K562 (cell line): ENCODE data around the gene PIGH.
"Not testable (repeated sequence)": the region's sequence is repeated elsewhere in the genome, so short reads cannot be mapped to it uniquely, and the experiment has no call there.

Source experiments
- CHD4 ChIP-seq: fragments of 200-600 bp; sonication (generic); IDR thresholded peaks from 3 replicates; pipeline ENCODE4 v1.6.1; 2012; ENCODE audit warnings: low read depth, mild to moderate bottlenecking, mixed read lengths, low read length, inconsistent platforms; ENCODE audit not compliant: insufficient read depth, insufficient replicate concordance, poor library complexity, severe bottlenecking
- NR4A1 ChIP-seq, 2 experiments: fragments of 250-450 bp in 1 of 2; fragments of 450-650 bp in 1 of 2; sonication (Bioruptor Pico) in 1 of 2; IDR thresholded peaks; 2 replicates each; pipeline versions ENCODE4 v1.4.0 to v1.6.1; 2016 to 2020; ENCODE audit warnings: mild to moderate bottlenecking in 2 of 2, missing compliant biosample characterization in 1 of 2, missing genetic modification characterization in 1 of 2, moderate library complexity in 1 of 2
- ZBTB34 ChIP-seq: fragments of 250-450 bp; sonication (Bioruptor Pico); IDR thresholded peaks from 2 replicates; pipeline ENCODE4 v1.8.0; 2021; ENCODE audit warnings: mild to moderate bottlenecking, moderate library complexity

DNA sequence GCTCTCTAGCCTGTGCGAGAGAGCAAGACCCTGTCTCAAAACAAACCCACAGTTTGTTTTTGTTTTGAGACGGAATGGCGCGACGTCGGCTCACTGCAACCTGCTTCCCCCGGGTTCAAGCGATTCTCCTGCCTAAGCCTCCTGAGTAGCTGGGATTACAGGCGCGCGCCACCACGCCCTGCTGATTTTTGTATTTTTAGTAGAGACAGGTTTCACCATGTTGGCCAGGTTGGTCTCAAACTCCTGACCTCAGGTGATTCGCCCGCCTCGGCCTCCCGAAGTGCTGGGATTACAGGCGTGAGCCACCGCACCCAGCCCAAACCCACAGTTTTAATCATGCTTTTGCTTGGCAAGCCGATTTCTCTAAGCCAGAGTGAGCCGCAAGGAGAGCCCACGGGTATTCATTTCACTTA is 500 bp upstream of the PIGH start:
- not testable (repeated sequence) for TF ChIP-seq ZBTB34 (CRISPR knock-in tag); NR4A1 (CRISPR knock-in tag; IDR thresholded peaks at IDR 0.05); NR4A1 (tag; IDR thresholded peaks at IDR 0.05); CHD4
